K562 (cell line): ENCODE results near the gene HNRNPU. TPM values are rescaled to one million over a fixed set of nuclear protein-coding genes. Genes with fewer than 3 reads are reported as not detected.

Source experiments
- ARHGAP35 ChIP-seq: fragments of 450-650 bp; IDR thresholded peaks from 2 replicates; pipeline ENCODE4 v1.6.1; 2018; ENCODE audit not compliant: partially characterized antibody
- CHD4 ChIP-seq: fragments of 200-600 bp; sonication (generic); IDR thresholded peaks from 3 replicates; pipeline ENCODE4 v1.6.1; 2012; ENCODE audit warnings: low read depth, mild to moderate bottlenecking, mixed read lengths, low read length, inconsistent platforms; ENCODE audit not compliant: insufficient read depth, insufficient replicate concordance, poor library complexity, severe bottlenecking
- ERF ChIP-seq: fragments of 450-650 bp; formaldehyde crosslinking; IDR thresholded peaks from 2 replicates; pipeline ENCODE4 v1.4.0; 2020; ENCODE audit warnings: mild to moderate bottlenecking, mixed read lengths
- ETV1 ChIP-seq: fragments of 450-650 bp; conservative IDR thresholded peaks from 2 replicates; pipeline ENCODE4 v1.6.1; 2016; ENCODE audit warnings: missing genetic modification characterization, control low read depth, low read depth, missing compliant biosample characterization
- FOXA1 ChIP-seq: fragments of 450-650 bp; IDR thresholded peaks from 2 replicates; pipeline ENCODE4 v1.6.1; 2016; ENCODE audit warnings: mild to moderate bottlenecking, borderline replicate concordance
- GTF3C2 ChIP-seq: IDR thresholded peaks from 3 replicates; pipeline ENCODE4 v1.6.1; 2011; ENCODE audit warnings: borderline replicate concordance, mild to moderate bottlenecking, moderate library complexity; ENCODE audit not compliant: insufficient read length; ENCODE audit errors: extremely low read depth
- HMG20B ChIP-seq: fragments of 250-450 bp; sonication (Bioruptor Pico); IDR thresholded peaks from 2 replicates; pipeline ENCODE4 v1.5.0; 2021; ENCODE audit warnings: mild to moderate bottlenecking
- JUNB ChIP-seq: fragments of 450-650 bp; formaldehyde crosslinking; conservative IDR thresholded peaks from 2 replicates; pipeline ENCODE4 v1.4.0; 2020; ENCODE audit warnings: mild to moderate bottlenecking
- KDM4B ChIP-seq, 2 experiments: fragments of 450-650 bp in 1 of 2; sonication (generic) in 1 of 2; IDR thresholded peaks; 2 replicates each; pipeline ENCODE4 v1.6.1; 2016 to 2017; ENCODE audit warnings: borderline replicate concordance in 2 of 2, antibody characterized with exemption in 1 of 2, low read depth in 1 of 2, mild to moderate bottlenecking in 1 of 2
- NCOA6 ChIP-seq: fragments of 450-650 bp; IDR thresholded peaks from 2 replicates; pipeline ENCODE4 v1.6.1; 2017; ENCODE audit warnings: mild to moderate bottlenecking
- PRPF4 ChIP-seq: fragments of 200-400 bp; formaldehyde crosslinking; IDR thresholded peaks from one replicate; pipeline ENCODE4 v1.6.1; 2017; ENCODE audit warnings: low read length, low read depth, mild to moderate bottlenecking; ENCODE audit not compliant: insufficient read depth, poor library complexity, severe bottlenecking
- RNF219 ChIP-seq: fragments of 250-450 bp; sonication (Bioruptor Pico); IDR thresholded peaks from 2 replicates; pipeline ENCODE4 v1.5.0; 2022; ENCODE audit warnings: mild to moderate bottlenecking
- SMAD2 ChIP-seq: fragments of 150-350 bp; IDR thresholded peaks from 2 replicates; pipeline ENCODE4 v1.6.1; 2014; ENCODE audit warnings: low read depth, mild to moderate bottlenecking, low read length
- TEAD2 ChIP-seq: fragments of 450-650 bp; IDR thresholded peaks from 2 replicates; pipeline ENCODE4 v1.6.1; 2016; ENCODE audit warnings: missing genetic modification characterization, control low read depth, missing compliant biosample characterization
- THAP7 ChIP-seq: fragments of 250-450 bp; sonication (Bioruptor Pico); IDR thresholded peaks from 2 replicates; pipeline ENCODE4 v1.5.0; 2021
- TRIM24 ChIP-seq, 2 experiments: fragments of 450-650 bp; IDR thresholded peaks; 2 replicates each; pipeline ENCODE4 v1.6.1; 2016
- ZBTB9 ChIP-seq: fragments of 450-650 bp; formaldehyde crosslinking; IDR thresholded peaks from 2 replicates; pipeline ENCODE4 v1.4.0; 2020; ENCODE audit warnings: mild to moderate bottlenecking, moderate library complexity
- ZNF395 ChIP-seq: fragments of 200-800 bp; sonication (Bioruptor generic); IDR thresholded peaks from 2 replicates; pipeline ENCODE4 v1.6.1; 2017; ENCODE audit warnings: missing genetic modification characterization, missing compliant biosample characterization
- polyA plus RNA-seq, 8 experiments: library from polyadenylated mRNA; depleted of rRNA in 4 of 8; stranded (reverse) in 5 of 8; unstranded in 3 of 8; fragments of >200 nt; fragmentation: Nextera tagmentation in 2 of 8; fragmentation: Illumina TruSeq in 1 of 8; extraction: Ambion mirVana in 2 of 8; extraction: Trizol in 1 of 8; gene quantifications; 2 replicates each; pipeline versions ENCODE4 v1.2.1 to v1.2.3, GENCODE V29; 2011 to 2014; ENCODE audit warnings: inconsistent platforms in 1 of 8, missing spikeins in 1 of 8
- total RNA-seq, 7 experiments: library from RNA; depleted of rRNA in 6 of 7; stranded (reverse); fragments of >200 nt in 6 of 7; fragmentation: Illumina TruSeq in 2 of 7; extraction: Trizol in 2 of 7; gene quantifications; 2 replicates each; pipeline versions ENCODE4 v1.2.1 to v1.2.3, GENCODE V29; 2011 to 2021; ENCODE audit warnings: low replicate concordance in 1 of 7

The HNRNPU gene
- total and polyA plus RNA-seq, 9 of the 15 experiments (the other 6 are each of a cell fraction or from before 2014, with no cell fraction given): 159 to 777 (median 577) TPM

- TF ChIP-seq TRIM24 (IDR thresholded peaks at IDR 0.05) (0 out of 4 replicates have a peak, but pooled peaks of 1 of the 2 experiments have one; percentile 6), ERF (CRISPR knock-in tag) (0 out of 2 replicates have a peak, but pooled peaks have one; percentile 28), ZBTB9 (CRISPR knock-in tag) (peak; percentile 16; the same call in 1 of the 2 replicates), PRPF4 (no peak), KDM4B (IDR thresholded peaks at IDR 0.05; ENCODE audit: borderline replicate concordance in 2 of 2, low read depth in 1 of 2) (no peak), JUNB (CRISPR knock-in tag) (no peak), GTF3C2 (no peak), HMG20B (peak; percentile 88; the same call in 1 of the 2 replicates), THAP7 (CRISPR knock-in tag) (peak; percentile 78; the same call in 1 of the 2 replicates), ETV1 (tag) (peak; percentile 2; the same call in 1 of the 2 replicates), ZNF395 (CRISPR knock-in tag) (peak; percentile 73), FOXA1 (no peak), TEAD2 (tag) (no peak), CHD4 (no peak), SMAD2 (no peak), ARHGAP35 (no peak), RNF219 (CRISPR knock-in tag) (0 out of 2 replicates have a peak, but pooled peaks have one; percentile 61), NCOA6 (no peak)
Observed at GRCh38 chr1:244835276-244836134, 28.8 kb downstream of the HNRNPU start, which contains the start of gene COX20 (continued).
